GM12874 (cell line): Measurements from ENCODE around the gene RCAN2.

Experiments
- TF ChIP-seq, protein P1 (sequence below): IDR thresholded peaks from 2 replicates; pipeline ENCODE4 v1.5.1; 2011; ENCODE audit warnings: low read depth, mild to moderate bottlenecking, control low read depth, low read length, moderate library complexity; ENCODE audit not compliant: insufficient read depth

RCAN2 gene

DNA sequence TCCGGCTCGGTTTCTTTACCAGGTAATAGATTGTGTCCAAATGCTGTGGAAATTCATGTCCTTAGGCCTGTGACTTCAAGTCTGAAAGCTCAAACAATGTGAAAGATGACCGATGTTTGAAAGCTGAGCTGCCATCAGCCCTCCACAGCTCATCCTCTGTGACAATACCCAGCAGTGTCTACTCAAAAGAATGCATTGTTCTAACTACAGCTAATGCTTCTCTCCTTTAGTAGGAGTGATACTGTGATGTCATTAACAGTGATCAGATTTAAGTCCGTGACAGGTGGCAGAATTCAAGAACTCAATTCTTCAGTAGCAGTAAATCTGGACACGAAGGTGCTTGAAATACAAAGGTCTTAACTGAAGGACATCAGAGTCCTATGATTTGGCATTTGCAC lies 97.3 kb downstream of the RCAN2 start:
- TF ChIP-seq, protein P1, sequence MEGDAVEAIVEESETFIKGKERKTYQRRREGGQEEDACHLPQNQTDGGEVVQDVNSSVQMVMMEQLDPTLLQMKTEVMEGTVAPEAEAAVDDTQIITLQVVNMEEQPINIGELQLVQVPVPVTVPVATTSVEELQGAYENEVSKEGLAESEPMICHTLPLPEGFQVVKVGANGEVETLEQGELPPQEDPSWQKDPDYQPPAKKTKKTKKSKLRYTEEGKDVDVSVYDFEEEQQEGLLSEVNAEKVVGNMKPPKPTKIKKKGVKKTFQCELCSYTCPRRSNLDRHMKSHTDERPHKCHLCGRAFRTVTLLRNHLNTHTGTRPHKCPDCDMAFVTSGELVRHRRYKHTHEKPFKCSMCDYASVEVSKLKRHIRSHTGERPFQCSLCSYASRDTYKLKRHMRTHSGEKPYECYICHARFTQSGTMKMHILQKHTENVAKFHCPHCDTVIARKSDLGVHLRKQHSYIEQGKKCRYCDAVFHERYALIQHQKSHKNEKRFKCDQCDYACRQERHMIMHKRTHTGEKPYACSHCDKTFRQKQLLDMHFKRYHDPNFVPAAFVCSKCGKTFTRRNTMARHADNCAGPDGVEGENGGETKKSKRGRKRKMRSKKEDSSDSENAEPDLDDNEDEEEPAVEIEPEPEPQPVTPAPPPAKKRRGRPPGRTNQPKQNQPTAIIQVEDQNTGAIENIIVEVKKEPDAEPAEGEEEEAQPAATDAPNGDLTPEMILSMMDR: no peak

GRCh38 chr6:46393161-46393939 lies 97.9 kb downstream of the RCAN2 start:
- TF ChIP-seq, protein P1: no peak

GRCh38 chr6:46392294-46392693 lies 99.0 kb downstream of the RCAN2 start:
- TF ChIP-seq, protein P1: no peak

GRCh38 chr6:46390153-46390876 lies 100.9 kb downstream of the RCAN2 start:
- TF ChIP-seq, protein P1: no peak

- TF ChIP-seq, protein P1: no peak
Measured at GRCh38 chr6:46381579-46381978, 109.7 kb downstream of the RCAN2 start.

- TF ChIP-seq, protein P1: no peak
Measured at GRCh38 chr6:46381057-46381456, 110.2 kb downstream of the RCAN2 start.

- TF ChIP-seq, protein P1: no peak
Measured at GRCh38 chr6:46380152-46380807, 111.0 kb downstream of the RCAN2 start.
